Measurements from ENCODE around the gene ZBTB37. TPM values are rescaled to one million over a fixed set of nuclear protein-coding genes. Genes with fewer than 3 reads are reported as not detected.

The ZBTB37 gene
- total and polyA plus RNA-seq, 9 of the 15 experiments (the other 6 are each of a cell fraction or from before 2014, with no cell fraction given) = 1.3 to 13.9 (median 5.4) TPM

DNA sequence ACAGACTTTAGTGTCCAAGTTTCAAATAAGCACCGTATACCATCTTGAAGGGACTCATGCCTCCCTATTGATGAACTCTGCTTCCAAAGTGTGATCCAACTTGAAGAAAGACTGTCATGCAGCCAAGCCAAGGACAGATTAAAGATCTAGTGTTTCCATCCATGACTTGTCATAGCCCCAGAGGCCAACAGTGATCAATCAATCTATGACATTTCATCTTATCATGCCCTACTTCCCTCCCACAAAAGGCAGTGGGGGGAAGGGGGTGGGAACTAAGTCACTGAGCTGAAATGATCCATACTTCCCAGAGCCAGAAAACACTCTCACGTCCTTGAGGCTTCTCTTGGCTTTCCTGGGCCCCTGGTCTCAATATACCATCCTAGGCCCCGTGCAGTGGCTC lies 44.9 kb downstream of the ZBTB37 start (continued):
- TF ChIP-seq SPI1 (IDR thresholded peaks at IDR 0.05; ENCODE audit: borderline replicate concordance, low read depth, low read length) = peak; percentile 45; the same call in 1 of the 2 replicates
- peak; percentile 10; the same call in 1 of the 2 replicates for TF ChIP-seq MAFG (tag; conservative IDR thresholded peaks at IDR 0.05)
- TF ChIP-seq, protein P1, sequence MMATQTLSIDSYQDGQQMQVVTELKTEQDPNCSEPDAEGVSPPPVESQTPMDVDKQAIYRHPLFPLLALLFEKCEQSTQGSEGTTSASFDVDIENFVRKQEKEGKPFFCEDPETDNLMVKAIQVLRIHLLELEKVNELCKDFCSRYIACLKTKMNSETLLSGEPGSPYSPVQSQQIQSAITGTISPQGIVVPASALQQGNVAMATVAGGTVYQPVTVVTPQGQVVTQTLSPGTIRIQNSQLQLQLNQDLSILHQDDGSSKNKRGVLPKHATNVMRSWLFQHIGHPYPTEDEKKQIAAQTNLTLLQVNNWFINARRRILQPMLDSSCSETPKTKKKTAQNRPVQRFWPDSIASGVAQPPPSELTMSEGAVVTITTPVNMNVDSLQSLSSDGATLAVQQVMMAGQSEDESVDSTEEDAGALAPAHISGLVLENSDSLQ (IDR thresholded peaks at IDR 0.05) = peak; percentile 93
- peak in 1 of 2 experiments; percentile 32; a peak in 2 of 4 replicates for TF ChIP-seq MAZ (CRISPR knock-in tag; conservative IDR thresholded peaks at IDR 0.05 in 1 of 2, IDR thresholded peaks at IDR 0.05 in 1 of 2)
- TF ChIP-seq, protein P2, sequence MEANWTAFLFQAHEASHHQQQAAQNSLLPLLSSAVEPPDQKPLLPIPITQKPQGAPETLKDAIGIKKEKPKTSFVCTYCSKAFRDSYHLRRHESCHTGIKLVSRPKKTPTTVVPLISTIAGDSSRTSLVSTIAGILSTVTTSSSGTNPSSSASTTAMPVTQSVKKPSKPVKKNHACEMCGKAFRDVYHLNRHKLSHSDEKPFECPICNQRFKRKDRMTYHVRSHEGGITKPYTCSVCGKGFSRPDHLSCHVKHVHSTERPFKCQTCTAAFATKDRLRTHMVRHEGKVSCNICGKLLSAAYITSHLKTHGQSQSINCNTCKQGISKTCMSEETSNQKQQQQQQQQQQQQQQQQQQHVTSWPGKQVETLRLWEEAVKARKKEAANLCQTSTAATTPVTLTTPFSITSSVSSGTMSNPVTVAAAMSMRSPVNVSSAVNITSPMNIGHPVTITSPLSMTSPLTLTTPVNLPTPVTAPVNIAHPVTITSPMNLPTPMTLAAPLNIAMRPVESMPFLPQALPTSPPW (CRISPR knock-in tag; IDR thresholded peaks at IDR 0.05) = peak; percentile 80
- peak; percentile 40 for TF ChIP-seq NFE2 (IDR thresholded peaks at IDR 0.05; ENCODE audit: low read depth)
- TF ChIP-seq, protein P3, sequence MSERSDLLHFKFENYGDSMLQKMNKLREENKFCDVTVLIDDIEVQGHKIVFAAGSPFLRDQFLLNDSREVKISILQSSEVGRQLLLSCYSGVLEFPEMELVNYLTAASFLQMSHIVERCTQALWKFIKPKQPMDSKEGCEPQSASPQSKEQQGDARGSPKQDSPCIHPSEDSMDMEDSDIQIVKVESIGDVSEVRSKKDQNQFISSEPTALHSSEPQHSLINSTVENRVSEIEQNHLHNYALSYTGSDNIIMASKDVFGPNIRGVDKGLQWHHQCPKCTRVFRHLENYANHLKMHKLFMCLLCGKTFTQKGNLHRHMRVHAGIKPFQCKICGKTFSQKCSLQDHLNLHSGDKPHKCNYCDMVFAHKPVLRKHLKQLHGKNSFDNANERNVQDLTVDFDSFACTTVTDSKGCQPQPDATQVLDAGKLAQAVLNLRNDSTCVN (CRISPR knock-in tag; IDR thresholded peaks at IDR 0.05) = no peak
- no peak for TF ChIP-seq CREB1 (IDR thresholded peaks at IDR 0.05)
- TF ChIP-seq CREB1 (CRISPR knock-in tag; IDR thresholded peaks at IDR 0.05) = 0 out of 2 replicates have a peak, but pooled peaks have one; percentile 32
- TF ChIP-seq, protein P4, sequence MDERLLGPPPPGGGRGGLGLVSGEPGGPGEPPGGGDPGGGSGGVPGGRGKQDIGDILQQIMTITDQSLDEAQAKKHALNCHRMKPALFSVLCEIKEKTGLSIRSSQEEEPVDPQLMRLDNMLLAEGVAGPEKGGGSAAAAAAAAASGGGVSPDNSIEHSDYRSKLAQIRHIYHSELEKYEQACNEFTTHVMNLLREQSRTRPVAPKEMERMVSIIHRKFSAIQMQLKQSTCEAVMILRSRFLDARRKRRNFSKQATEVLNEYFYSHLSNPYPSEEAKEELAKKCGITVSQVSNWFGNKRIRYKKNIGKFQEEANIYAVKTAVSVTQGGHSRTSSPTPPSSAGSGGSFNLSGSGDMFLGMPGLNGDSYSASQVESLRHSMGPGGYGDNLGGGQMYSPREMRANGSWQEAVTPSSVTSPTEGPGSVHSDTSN (CRISPR knock-in tag; IDR thresholded peaks at IDR 0.05; ENCODE audit: low read depth) = peak; percentile 82
- TF ChIP-seq, protein P4 (tag; conservative IDR thresholded peaks at IDR 0.05; ENCODE audit: low read depth) = peak; percentile 96

Data from K562 (cell line).